NOMO-1 treated with DMSO at 0.1 percent for 48 hours (cell line): ENCODE data around the gene TLE3.

ENCODE experiments used
- DNase-seq: peaks from one replicate; lab custom pipeline; 2025; ENCODE audit not compliant: unreplicated experiment; lab: John Stamatoyannopoulos, UW

TLE3 gene

GRCh38 chr15:70099967-70100473 lies 2.3 kb upstream of the TLE3 start:
- peak; percentile 27 for DNase-seq

- peak; percentile 95 for DNase-seq
These were observed 1.6 kb upstream of the TLE3 start for GRCh38 chr15:70099167-70099966.

GRCh38 chr15:70098461-70099166 lies 897 bp upstream of the TLE3 start:
- DNase-seq, result no peak

GRCh38 chr15:70098153-70098460 lies 390 bp upstream of the TLE3 start:
- DNase-seq, result no peak

- peak; percentile 44 for DNase-seq
These were observed 725 bp downstream of the TLE3 start for GRCh38 chr15:70097063-70097320.

- peak; percentile 12 for DNase-seq
These were observed 1.3 kb downstream of the TLE3 start for GRCh38 chr15:70096215-70097062.

- DNase-seq, result peak; percentile 45
These were observed 2.1 kb downstream of the TLE3 start for GRCh38 chr15:70095408-70096214.

GRCh38 chr15:70094690-70095311 lies 2.9 kb downstream of the TLE3 start:
- no peak for DNase-seq

- no peak for DNase-seq
These were observed 4.0 kb downstream of the TLE3 start for GRCh38 chr15:70093481-70094319.

- DNase-seq, result no peak
These were observed 4.6 kb downstream of the TLE3 start for GRCh38 chr15:70093070-70093469.

- DNase-seq, result no peak
These were observed 5.2 kb downstream of the TLE3 start for GRCh38 chr15:70092464-70093027.

GRCh38 chr15:70091726-70092463 lies 5.8 kb downstream of the TLE3 start:
- no peak for DNase-seq

- no peak for DNase-seq
These were observed 7.1 kb downstream of the TLE3 start for GRCh38 chr15:70090436-70091296.

GRCh38 chr15:70089692-70089971 lies 8.1 kb downstream of the TLE3 start:
- DNase-seq, result no peak

GRCh38 chr15:70088887-70089691 lies 8.6 kb downstream of the TLE3 start:
- DNase-seq, result no peak

GRCh38 chr15:70088455-70088854 lies 9.3 kb downstream of the TLE3 start:
- DNase-seq, result no peak

GRCh38 chr15:70087708-70088352 lies 9.9 kb downstream of the TLE3 start:
- no peak for DNase-seq
